Prostate gland (tissue), 2 donors: ENCODE results near the gene MELTF.

ENCODE experiments used
- CTCF ChIP-seq, 4 experiments: fragments of 200-600 bp in 2 of 4; fragments of 450-650 bp in 2 of 4; sonication (generic) in 2 of 4; IDR thresholded peaks; 1 replicate in 3 of 4; 2 replicates in 1 of 4; pipeline ENCODE4 v1.5.1; 2016 to 2019; ENCODE audit warnings: antibody characterized with exemption in 4 of 4, mild to moderate bottlenecking in 2 of 4, moderate library complexity in 2 of 4
- POLR2A ChIP-seq: fragments of 450-650 bp; IDR thresholded peaks from one replicate; pipeline ENCODE4 v1.6.1; 2016; ENCODE audit warnings: antibody characterized with exemption, mild to moderate bottlenecking

GRCh38 chr3:196987022-196987421 is 42.6 kb downstream of the MELTF start:
- TF ChIP-seq CTCF (IDR thresholded peaks at IDR 0.05) (no peak), POLR2A (no peak)
